HepG2 (cell line): ENCODE data around the gene CD1C. TPM values are rescaled to one million over a fixed set of nuclear protein-coding genes. Genes with fewer than 3 reads are reported as not detected.
"Not testable (repeated sequence)": the region's sequence is repeated elsewhere in the genome, so short reads cannot be mapped to it uniquely, and the experiment has no call there.

ENCODE experiments used
- ATAC-seq: fragments of 200-7000 bp; cut with Tn5 transposase; 3 replicates; pipeline ENCODE4 v1.9.1; 2020; ENCODE audit warnings: mild to moderate bottlenecking, moderate library complexity
- BruUV-seq: library from RNA; stranded (reverse); fragments of 400-500 nt; replicated peaks from 2 replicates; lab custom pipeline; 2021; lab: Mats Ljungman, UMichigan
- CTCF ChIA-PET: fragments of 300-600 bp; formaldehyde crosslinking; extraction: SDS; loops from one replicate; lab custom pipeline; 2021; ENCODE audit warnings: low total read pairs, inconsistent platforms, low intra/inter-chr PET ratio; lab: Yijun Ruan, JAX
- POLR2A ChIA-PET: fragments of 350-600 bp; sonication (Branson Sonifier 250); formaldehyde crosslinking; loops from one replicate; lab custom pipeline; 2020; ENCODE audit warnings: antibody characterized with exemption, inconsistent platforms; lab: Yijun Ruan, JAX
- DNase-seq: peaks from one replicate; pipeline ENCODE4 v3.0.0-alpha.2; 2015; ENCODE audit warnings: low spot score
- FAIRE-seq: peaks from 3 replicates; lab custom pipeline; 2011; peaks lifted over from hg19 to GRCh38; lab: Jason Lieb, UNC
- H2AFZ ChIP-seq: one replicate; pipeline ENCODE4 v1.6.1; 2011; ENCODE audit warnings: low read length, inconsistent platforms
- H3K27ac ChIP-seq: fragments of 300-600 bp; 3 replicates; pipeline ENCODE4 v1.8.0; 2011; ENCODE audit warnings: mixed run types, mild to moderate bottlenecking, mixed read lengths, low read length, inconsistent platforms; ENCODE audit not compliant: insufficient read depth; ENCODE audit errors: extremely low read length
- H3K27me3 ChIP-seq, 2 experiments: fragments of 200-600 bp in 1 of 2; 2 replicates in 1 of 2; 3 replicates in 1 of 2; pipeline versions ENCODE4 v1.6.0 to v1.8.0; 2011; ENCODE audit warnings: low read length in 2 of 2, mild to moderate bottlenecking in 2 of 2, moderate library complexity in 2 of 2, inconsistent platforms in 1 of 2; ENCODE audit not compliant: insufficient read depth in 2 of 2, control insufficient read depth in 1 of 2
- H3K36me3 ChIP-seq, 2 experiments: fragments of 200-600 bp in 1 of 2; replicated peaks in 1 of 2; 2 replicates in 1 of 2; 3 replicates in 1 of 2; pipeline versions ENCODE4 v1.5.1 to v1.8.0; 2011; ENCODE audit warnings: low read length in 2 of 2, inconsistent platforms in 1 of 2; ENCODE audit not compliant: insufficient read depth in 2 of 2, control insufficient read depth in 1 of 2
- H3K4me1 ChIP-seq: 2 replicates; pipeline ENCODE4 v1.5.1; 2012; ENCODE audit warnings: low read length, inconsistent platforms; ENCODE audit not compliant: insufficient read depth
- H3K4me2 ChIP-seq: 2 replicates; pipeline ENCODE4 v1.6.0; 2011; ENCODE audit warnings: low read depth, low read length, inconsistent platforms
- H3K4me3 ChIP-seq, 3 experiments: fragments of 200-600 bp in 1 of 3; sonication (generic), shearing (Covaris generic) in 1 of 3; replicated peaks in 1 of 3; 2 replicates each; pipeline ENCODE4 v1.5.1; 2011 to 2016; ENCODE audit warnings: low read length in 3 of 3, inconsistent platforms in 2 of 3, low read depth in 2 of 3, mild to moderate bottlenecking in 2 of 3, control low read depth in 1 of 3, mixed read lengths in 1 of 3; ENCODE audit not compliant: insufficient read depth in 1 of 3
- H3K79me2 ChIP-seq: one replicate; pipeline ENCODE4 v1.6.1; 2011; ENCODE audit warnings: low read length, inconsistent platforms; ENCODE audit not compliant: insufficient read depth
- H3K9ac ChIP-seq: 2 replicates; pipeline ENCODE4 v1.6.0; 2011; ENCODE audit warnings: mild to moderate bottlenecking, low read depth, low read length, inconsistent platforms; ENCODE audit not compliant: insufficient read depth
- H3K9me3 ChIP-seq: 2 replicates; pipeline ENCODE4 v1.5.1; 2012; ENCODE audit warnings: mild to moderate bottlenecking, low read length
- H4K20me1 ChIP-seq: 2 replicates; pipeline ENCODE4 v1.6.0; 2011; ENCODE audit warnings: inconsistent platforms, mild to moderate bottlenecking, low read length, moderate library complexity; ENCODE audit not compliant: insufficient read depth
- WGBS: methylation state at CpG from one replicate; pipeline ENCODE4 v1.1.6; 2017; ENCODE audit warnings: low lambda C conversion rate; 5-methylcytosine and 5-hydroxymethylcytosine counted together
- in situ Hi-C: cut with HindIII; loops from 2 replicates; pipeline ENCODE4 v1.10.0; 2017; ENCODE audit warnings: low pct_unique_long_range_greater_than_20kb; ENCODE audit not compliant: extremely low pct_ligation_motif_present
- intact Hi-C: fragments of 100-400 bp; cut with micrococcal nuclease; formaldehyde crosslinking; loops from one replicate; pipeline ENCODE4 v1.10.0; 2022; ENCODE audit not compliant: unreplicated experiment
- polyA plus RNA-seq, 8 experiments: library from polyadenylated mRNA; depleted of rRNA in 3 of 8; stranded (reverse) in 7 of 8; unstranded in 1 of 8; fragments of >200 nt; fragmentation: Illumina TruSeq in 4 of 8; extraction: Trizol in 4 of 8; gene quantifications; 2 replicates each; pipeline versions ENCODE4 v1.2.1 to v1.2.3, GENCODE V29; 2011 to 2016; ENCODE audit warnings: low read depth in 4 of 8, missing spikeins in 1 of 8, mixed read lengths in 1 of 8; ENCODE audit not compliant: insufficient read depth in 1 of 8
- total RNA-seq, 5 experiments: library from RNA; depleted of rRNA; stranded (reverse); fragments of >200 nt; fragmentation: Illumina TruSeq; extraction: Trizol; gene quantifications; 2 replicates each; pipeline ENCODE4 v1.2.3, GENCODE V29; 2016; ENCODE audit warnings: low read depth in 1 of 5

The CD1C gene
- total and polyA plus RNA-seq, 2 of the 13 experiments (the other 11 are each of a cell fraction or from before 2014, with no cell fraction given), result not detected

DNA sequence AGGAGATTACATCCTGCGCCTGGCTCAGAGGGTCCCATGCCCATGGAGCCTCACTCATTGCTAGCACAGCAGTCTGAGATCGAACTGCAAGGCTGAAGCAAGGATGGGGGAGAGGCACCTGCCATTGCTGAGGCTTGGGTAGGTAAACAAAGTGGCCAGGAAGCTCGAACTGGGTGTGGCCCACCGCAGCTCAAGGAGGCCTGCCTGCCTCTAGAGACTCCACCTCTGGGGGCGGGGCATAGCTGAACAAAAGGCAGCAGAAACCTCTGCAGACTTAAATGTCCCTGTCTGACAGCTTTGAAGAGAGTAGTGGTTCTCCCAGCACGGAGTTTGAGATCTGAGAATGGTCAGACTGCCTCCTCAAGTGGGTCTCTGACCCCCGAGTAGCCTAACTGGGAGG is 46.7 kb downstream of the CD1C start:
- FAIRE-seq, intact Hi-C loops, ATAC-seq, CTCF ChIA-PET, H3K79me2 ChIP-seq, H3K27me3 ChIP-seq, in situ Hi-C loops, H3K4me1 ChIP-seq, BruUV-seq, DNase-seq, H3K4me2 ChIP-seq, H3K27ac ChIP-seq, H3K36me3 ChIP-seq, H3K4me3 ChIP-seq, POLR2A ChIA-PET, H4K20me1 ChIP-seq, H3K9me3 ChIP-seq, H3K9ac ChIP-seq, H2AFZ ChIP-seq: not testable (repeated sequence)
- WGBS, result 33% methylated on average over 2 of the region's 7 CpGs

Other genes with a start within 250 kb of the CD1C start
- gene CD1D, start 109.0 kb upstream of the CD1C start, total RNA-seq (2016; rRNA removed; fragmentation: Illumina TruSeq; extraction: Trizol), result not detected in 2 replicates
- not detected in 2 replicates for gene CD1D, start 109.0 kb upstream of the CD1C start, polyA plus RNA-seq (2011; rRNA removed)
- not detected in 2 replicates for gene CD1A, start 35.5 kb upstream of the CD1C start, total RNA-seq (2016; rRNA removed; fragmentation: Illumina TruSeq; extraction: Trizol)
- not detected in 2 replicates for gene CD1A, start 35.5 kb upstream of the CD1C start, polyA plus RNA-seq (2011; rRNA removed)
- gene CD1B, start 41.6 kb downstream of the CD1C start, total RNA-seq (2016; rRNA removed; fragmentation: Illumina TruSeq; extraction: Trizol), result not detected in 2 replicates
- not detected in 2 replicates for gene CD1B, start 41.6 kb downstream of the CD1C start, polyA plus RNA-seq (2011; rRNA removed)
- gene CD1E, start 64.0 kb downstream of the CD1C start, total RNA-seq (2016; rRNA removed; fragmentation: Illumina TruSeq; extraction: Trizol), result not detected in 2 replicates
- not detected in 2 replicates for gene CD1E, start 64.0 kb downstream of the CD1C start, polyA plus RNA-seq (2011; rRNA removed)
- not detected in 2 replicates for gene OR10T2, start 109.5 kb downstream of the CD1C start, total RNA-seq (2016; rRNA removed; fragmentation: Illumina TruSeq; extraction: Trizol)
- not detected in 2 replicates for gene OR10T2, start 109.5 kb downstream of the CD1C start, polyA plus RNA-seq (2011; rRNA removed)
- gene OR10K2, start 136.3 kb downstream of the CD1C start, total RNA-seq (2016; rRNA removed; fragmentation: Illumina TruSeq; extraction: Trizol), result not detected in 2 replicates
- not detected in 2 replicates for gene OR10K2, start 136.3 kb downstream of the CD1C start, polyA plus RNA-seq (2011; rRNA removed)
- gene OR10K1, start 171.9 kb downstream of the CD1C start, total RNA-seq (2016; rRNA removed; fragmentation: Illumina TruSeq; extraction: Trizol), result not detected in 2 replicates
- not detected in 2 replicates for gene OR10K1, start 171.9 kb downstream of the CD1C start, polyA plus RNA-seq (2011; rRNA removed)
- gene OR10R2, start 182.3 kb downstream of the CD1C start, total RNA-seq (2016; rRNA removed; fragmentation: Illumina TruSeq; extraction: Trizol), result not detected in 2 replicates
- gene OR10R2, start 182.3 kb downstream of the CD1C start, polyA plus RNA-seq (2011; rRNA removed), result not detected in 2 replicates